HG03108 (cell line): Measurements from ENCODE around the gene TTC21B.
"Not testable (repeated sequence)": the region's sequence is repeated elsewhere in the genome, so short reads cannot be mapped to it uniquely, and the experiment has no call there.

Experiments
- ATAC-seq: cut with Tn5 transposase; IDR thresholded peaks from one replicate; pipeline ENCODE4 v1.9.1; 2021; ENCODE audit warnings: moderate library complexity; ENCODE audit not compliant: unreplicated experiment

Gene TTC21B

DNA sequence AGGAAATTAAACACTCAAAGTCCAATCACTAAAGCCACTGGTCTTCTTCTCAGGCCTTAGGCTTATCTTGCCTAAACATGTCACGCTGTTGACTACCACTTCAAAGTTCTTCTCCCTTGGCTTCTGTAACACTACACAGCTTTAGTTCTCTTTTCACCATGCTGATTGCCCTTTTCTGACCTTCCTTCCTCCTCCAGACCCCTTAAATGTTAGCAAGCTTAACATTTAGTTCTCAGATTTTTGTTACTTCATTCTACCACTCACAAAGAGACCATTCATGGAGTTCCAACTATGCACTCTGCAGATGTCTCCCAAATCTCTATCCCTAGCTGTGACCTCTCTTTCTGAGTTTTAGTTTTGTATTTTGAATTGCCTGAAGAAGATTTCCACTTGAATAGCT lies 64.4 kb downstream of the TTC21B start:
- no peak for ATAC-seq

DNA sequence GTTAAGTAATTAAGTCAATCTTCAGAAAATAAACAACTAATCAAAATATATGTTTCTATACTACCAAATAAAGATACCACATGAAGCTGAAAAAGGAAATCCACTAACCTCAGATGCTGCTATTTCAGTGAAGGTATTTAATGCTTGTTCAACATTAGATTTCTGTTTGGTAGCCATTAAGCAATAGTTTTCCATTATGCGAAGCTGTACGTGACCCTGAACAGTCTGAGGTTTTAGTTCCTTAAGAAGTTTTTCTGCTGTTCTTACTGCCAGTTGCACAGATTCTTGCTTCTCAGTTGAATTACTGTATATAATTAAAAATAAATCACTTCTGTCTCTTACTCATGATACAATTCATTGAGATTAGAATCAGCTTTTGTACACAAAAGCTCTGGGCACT lies 65.4 kb downstream of the TTC21B start:
- ATAC-seq: no peak

DNA sequence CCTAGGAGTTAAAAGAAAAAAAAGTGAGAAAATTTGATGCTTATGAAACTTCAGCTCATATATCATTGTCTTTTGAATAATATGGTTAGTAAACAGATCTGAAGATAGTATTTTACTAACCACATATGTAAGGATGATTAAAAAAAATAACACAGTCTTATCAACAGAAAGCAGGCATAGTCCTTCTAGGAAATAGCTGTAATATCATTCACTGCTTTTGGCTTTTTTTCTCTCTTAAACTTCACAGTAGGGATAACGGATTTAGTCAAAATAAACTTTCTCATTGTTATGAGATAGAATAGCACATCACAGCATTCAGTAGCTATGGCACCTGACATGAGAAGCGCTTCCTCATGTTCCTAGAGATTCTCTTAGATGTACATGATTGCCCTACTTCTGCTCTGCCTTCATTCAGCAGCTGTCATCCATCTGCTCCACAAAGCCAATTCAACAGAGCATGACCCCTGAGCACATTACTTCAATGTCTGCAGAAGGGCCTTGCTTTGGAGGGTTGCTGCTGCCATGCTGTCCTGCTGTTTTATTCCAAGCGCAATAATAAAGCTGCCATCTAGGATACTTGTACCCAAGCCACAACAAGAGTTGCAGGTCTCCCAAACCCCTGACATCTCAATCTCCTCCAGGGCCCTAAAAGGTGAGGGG lies 67.0 kb downstream of the TTC21B start:
- ATAC-seq: no peak

DNA sequence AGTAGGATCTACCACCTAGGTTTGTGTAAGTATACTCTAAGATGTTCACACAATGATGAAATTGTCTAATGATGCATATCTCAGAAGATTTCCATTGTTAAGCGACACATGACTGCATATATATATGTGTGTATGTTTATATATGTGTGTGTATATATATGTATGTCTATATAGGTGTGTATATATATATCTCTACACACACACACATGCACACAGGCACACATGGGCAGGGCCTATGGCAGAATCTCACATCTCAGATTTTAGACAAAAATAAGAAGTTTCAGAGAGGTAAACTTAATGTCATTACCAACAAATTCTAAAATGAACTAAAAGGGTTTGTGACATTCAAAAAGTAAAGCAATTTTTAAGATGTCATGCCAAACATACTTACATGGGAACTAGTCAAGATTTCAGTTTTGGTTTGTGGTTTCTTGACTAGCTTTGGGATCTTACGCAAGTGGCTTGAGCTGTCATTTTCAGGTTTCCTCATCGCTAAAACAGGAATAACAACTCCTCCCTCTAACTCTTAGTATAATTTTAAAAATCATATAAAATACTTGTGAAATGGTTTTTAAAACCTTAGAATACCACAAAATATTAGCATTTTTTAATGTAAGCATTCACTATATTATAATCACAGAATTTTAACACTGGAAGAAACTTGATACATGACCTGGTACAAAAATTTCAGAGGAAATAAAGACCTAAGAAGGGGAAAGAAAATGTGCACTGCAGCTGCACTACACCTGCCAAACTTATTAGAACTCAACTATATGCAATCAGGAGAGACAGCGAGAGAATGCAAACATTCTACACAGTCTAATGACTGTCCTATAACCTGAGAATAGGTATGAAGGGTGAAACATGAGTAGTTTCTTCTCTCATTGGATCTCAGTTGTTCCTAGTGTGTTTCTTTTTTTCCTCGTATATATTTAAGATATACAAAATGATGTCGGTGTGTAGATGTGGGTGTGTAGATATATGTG lies 75.7 kb downstream of the TTC21B start:
- ATAC-seq: peak; percentile 46

DNA sequence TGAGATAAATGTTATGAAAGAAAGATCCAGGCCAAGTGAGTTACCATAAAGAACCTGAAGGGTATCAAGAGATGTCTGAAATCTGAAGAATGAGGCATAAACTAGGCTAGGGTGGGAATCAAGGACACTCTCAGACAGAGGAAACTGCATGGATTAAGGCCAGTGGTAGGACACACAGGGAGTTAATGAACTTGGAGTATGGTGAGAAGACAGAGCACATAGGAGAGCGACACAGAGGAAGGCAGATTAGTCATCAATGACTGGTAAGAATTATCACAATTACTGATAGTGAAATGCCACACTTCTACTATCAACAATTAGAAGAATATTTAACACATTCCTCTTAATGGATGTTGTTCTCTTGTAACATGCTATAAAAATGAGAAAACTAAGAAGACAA lies 76.9 kb downstream of the TTC21B start:
- ATAC-seq: no peak

DNA sequence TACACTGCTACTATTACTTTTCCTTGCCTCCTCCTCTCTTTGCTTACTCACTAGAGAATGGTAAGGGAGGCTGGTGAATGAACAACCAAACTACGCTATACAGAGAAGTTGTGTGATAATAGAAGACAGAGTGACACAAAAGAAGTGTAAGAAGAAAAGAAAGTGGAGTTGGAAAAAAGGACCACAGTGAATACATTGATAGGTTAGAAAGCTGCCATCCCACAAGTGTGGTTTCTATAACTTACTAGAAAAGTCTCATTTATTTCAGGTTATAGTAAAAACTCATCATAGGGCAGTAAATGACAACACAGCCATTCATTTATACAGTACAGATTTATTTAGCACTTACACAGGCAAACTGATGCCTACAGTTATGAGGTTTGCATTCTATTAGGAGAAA lies 77.3 kb downstream of the TTC21B start:
- no peak for ATAC-seq

DNA sequence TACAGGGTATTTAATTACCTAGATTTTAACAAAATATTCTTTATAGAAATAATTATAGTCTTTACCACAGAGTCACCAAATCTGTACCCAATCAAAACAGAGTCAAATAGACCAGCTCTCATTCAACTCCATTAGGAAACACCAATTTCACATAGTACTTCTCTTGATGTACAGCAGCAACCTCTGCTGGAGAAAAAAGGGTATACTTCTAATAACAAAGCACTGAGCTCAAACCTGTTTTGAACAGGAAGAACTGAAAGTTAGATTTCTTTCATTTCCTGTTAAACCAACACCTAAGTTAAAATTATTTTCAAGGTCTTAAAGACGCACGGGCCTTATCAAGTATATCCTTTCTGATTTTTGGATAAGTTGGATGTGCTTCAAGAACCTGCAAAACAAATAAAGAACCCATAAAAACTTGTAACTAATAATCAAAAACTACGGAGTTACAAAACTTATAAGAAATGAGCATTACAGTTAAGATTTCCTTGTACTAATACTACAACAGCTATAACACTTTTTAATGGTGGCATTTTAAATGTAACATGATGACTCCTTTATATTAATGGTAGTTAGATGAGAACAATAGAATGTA lies 79.0 kb downstream of the TTC21B start:
- peak; percentile 93 for ATAC-seq

DNA sequence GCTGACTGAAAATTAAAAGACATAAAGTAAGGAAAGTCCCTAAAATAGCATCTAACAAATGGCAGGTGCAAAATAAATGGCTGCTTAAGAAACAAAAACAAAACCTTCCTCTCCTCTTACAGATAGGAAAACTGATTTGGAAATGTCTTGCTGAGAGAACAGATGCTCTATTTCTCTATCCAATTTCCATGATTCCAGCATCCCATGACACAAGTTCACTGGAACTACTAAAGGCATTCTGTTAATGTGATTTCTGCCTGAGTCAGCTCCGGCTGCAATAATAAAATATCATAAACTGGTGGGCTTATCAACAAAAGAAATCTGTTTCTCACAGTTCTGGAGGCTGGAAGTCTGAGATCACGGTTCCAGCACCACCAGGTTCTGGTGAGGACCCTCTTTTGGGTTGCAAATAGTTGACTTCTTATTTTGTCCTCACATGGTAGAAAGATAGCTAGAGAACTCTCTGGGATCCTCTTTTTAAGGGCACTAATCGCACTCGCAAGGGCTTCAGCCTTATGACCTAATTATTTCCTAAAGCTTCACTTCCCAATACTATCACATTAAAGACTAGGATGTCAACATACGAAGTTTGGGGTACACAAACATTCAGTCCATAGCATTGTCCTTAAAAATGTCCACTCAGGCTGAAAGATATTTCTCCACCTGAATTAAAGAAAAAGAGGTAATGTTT lies 81.3 kb downstream of the TTC21B start:
- no peak for ATAC-seq

DNA sequence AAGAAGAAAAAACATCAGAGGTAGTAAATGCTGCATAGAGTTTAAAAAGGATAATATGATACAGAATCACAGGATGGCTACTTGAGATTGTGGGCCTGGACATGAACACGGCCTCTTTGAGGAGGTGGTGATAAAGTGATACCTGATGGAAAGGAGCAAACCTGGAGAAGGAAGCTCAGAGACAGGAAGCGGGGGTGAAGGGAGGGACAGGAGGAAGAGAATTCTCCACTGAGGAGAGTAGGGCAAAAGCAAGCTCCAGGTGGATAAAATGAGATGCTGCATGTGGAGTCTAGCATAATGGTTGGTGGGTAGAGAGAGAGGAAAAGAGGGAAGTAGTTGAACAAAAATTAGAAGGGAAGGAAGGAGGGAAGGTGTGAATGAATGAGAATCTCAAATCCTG lies 82.6 kb downstream of the TTC21B start:
- no peak for ATAC-seq

DNA sequence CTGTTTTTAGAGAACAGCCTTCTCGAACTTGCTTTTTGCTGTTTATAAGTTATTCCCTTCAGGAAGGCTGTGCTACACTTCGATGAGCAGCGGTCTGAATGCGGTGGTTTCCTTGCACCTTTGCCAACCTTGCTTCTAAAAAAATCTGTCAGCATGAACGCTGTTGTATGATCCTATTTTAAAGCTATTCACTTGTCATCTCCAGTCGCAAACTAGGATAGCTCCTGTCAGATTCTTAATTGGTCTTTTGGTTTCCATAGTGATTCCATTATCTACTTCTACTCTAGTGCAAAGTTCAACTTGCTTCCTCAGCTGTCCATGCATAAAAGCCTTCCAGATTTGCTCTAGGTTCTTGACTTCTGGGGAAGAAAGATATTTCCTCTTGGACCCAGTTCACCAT lies 83.2 kb downstream of the TTC21B start:
- no peak for ATAC-seq

DNA sequence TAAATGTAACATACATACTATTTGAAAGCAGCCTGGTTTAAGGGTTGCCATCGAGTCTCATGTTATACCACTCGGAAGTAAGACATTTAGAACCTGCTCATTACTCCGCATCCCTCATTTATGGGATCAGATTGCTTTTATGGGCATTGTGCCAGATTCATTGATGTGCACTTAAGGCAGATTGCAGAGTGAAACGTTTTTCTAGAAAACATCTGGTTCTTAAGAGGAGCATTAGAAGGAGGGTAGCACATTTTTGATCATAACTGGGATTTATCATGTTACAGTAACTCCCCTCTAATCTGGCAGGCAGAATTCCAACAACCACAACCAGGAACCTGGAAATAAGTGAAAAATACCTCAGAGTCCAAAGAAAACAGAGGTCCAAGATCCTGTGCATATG lies 85.4 kb downstream of the TTC21B start:
- ATAC-seq: no peak

DNA sequence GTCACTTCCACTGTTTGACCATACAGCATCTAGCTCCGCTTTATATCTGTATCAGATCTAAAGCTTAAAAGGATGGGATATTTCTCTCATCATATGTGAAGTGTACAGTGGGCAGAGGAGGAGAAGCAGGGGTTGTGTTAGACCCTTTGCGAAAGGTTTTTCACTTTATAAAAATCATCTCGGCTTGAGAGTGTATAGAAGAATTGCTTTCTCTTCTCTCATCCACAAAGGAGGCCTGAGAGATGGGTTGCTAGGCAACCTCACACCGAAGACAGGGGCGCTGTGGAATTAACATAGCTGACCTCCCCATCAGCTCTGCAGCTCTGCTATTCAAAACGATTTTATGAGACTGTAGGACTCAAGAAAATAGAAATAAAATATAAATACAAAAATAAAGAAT lies 89.3 kb downstream of the TTC21B start:
- ATAC-seq: no peak

DNA sequence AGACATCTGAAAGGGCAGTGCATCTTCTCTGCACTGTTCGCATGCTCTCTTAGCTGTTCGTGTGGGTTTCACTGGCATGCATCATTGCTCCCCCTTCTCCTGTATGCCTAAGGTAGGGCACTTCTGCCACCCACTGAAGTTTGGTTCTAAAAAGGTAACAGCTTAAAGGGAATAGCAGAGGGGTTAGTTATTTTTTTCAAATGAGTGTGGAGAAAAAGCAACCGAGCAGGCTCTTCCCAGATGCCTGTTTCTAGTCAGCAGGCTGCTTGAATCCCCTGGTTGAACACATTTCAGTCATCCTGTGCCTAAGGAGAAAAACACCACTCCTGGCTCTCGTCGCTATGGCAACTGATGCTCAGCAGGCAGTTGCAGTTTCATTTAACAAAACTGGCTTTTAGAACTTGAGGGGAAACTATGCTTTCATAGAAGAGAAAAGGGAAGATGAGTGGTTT lies 89.7 kb downstream of the TTC21B start:
- no peak for ATAC-seq

DNA sequence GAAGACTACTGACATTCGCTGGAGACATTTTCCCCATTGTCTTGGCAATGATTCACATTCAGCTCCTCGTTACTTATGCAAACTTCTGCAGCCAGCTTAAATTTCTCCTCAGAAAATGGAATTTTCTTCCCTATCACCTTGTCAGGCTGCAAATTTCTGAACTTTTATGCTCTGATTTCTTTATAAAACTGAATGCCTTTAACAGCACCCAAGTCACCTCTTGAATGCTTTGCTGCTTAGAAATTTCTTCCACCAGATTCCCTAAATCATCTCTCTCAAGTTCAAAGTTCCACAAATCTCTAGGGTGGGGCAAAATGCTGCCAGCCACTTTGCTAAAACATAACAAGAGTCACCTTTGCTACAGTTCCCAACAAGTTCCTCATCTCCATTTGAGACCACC lies 92.5 kb downstream of the TTC21B start:
- not testable (repeated sequence) for ATAC-seq

DNA sequence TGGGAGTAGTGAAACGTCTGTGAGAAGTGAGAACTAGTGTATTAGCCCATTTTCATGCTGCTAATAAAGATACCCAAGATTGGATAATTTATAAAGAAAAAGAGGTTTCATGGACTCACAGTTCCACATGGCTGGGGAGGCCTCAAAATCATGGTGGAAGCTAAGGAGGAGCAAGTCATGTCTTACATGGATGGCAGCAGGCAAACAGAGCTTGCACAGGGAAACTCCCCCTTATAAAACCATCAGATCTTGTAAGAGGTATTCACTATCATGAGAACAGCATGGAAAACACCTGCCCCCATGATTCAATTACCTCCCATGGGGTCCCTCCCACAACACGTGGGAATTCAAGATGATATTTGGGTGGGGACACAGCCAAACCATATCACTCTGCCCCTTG lies 93.9 kb downstream of the TTC21B start:
- not testable (repeated sequence) for ATAC-seq

DNA sequence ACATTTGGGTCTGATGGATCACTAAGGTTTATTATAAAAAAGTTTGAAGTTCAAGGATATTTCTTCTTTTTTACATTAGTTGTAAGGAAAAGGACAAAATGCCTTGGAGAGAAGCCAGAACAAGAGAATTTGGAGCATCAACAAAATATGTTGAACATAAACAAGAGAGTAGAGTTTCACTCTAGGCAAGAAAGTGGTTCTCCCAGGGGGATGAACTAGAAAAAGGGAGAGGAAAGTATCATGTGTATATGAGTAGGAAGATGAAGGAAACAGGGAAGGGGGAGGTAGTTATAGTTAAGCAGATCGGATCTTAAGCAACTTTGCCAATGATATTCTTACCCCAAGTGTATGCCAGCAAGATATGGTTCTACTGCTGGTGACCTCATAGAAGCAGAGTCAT lies 95.7 kb downstream of the TTC21B start:
- ATAC-seq: no peak

DNA sequence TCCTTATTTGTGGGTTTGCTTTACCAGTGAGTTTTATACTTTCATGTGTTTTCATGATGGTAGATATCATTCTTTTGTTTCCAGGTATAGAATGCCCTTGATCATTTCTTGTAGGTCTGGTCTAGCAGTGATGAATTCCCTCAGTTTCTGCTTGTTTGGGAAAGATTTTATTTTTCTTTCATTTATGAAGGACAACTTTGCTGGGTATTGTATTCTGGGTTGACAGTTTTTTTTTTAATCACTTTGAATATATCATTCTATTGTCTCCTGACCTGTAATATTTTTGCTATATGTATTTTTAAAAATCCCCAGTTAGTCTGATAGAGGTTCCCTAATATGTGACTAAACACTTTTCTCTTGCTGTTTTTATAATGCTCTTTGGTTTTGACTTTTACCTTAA lies 101.2 kb downstream of the TTC21B start:
- no peak for ATAC-seq

DNA sequence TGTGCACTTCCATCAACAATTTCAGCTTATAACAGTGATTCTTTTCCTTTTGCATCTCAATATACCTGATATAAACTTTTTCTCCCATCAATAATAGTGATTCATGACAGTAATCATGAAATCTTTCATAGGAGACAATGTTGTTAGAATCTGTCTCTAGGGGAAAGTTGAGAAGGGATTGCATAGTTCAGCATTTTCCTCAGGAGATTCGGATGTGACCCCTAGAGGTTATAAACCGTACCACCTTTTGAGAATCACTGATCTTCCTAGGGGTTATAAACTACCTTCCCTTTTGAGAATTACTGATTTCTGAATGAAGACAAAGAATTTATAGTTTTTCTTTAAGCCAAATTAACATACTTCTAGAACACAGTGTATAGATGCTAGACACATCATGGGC lies 106.6 kb downstream of the TTC21B start:
- no peak for ATAC-seq

DNA sequence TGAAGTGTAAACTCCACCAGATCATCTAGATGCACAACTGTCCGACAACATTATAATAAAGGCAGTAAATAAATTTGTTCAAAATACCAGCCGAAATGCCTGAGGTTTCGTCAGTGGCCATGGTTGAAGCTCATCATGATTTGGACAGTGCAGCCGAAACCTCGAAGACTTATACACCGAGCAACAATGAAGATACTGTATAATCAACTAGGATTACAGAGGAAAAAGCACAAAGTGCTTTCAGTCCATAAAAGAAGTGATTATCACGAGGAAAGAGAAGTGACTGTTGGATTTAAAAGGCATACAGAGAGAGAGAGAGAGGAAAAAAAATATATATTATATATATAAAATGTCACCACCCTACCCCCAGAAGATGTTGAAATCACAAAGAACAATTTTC lies 107.5 kb downstream of the TTC21B start:
- ATAC-seq: no peak

DNA sequence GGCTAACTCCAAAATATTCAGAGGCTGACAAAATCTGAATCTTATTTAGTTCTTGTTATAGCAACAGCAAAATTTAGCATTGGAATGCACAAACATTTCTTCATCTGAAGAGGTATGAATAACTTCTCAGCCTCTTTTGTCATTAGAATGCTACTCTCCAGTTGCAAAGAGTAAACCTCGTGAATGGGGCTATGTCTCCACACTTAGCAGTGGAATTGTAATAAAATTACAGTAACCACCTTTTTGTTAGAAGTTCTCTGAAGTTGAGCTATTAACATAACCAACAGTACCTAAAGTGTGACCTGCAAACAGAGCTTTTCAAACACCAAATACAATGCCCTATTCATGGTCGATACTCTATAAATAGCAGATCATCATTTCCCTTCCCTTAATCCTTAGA lies 109.4 kb downstream of the TTC21B start:
- no peak for ATAC-seq

DNA sequence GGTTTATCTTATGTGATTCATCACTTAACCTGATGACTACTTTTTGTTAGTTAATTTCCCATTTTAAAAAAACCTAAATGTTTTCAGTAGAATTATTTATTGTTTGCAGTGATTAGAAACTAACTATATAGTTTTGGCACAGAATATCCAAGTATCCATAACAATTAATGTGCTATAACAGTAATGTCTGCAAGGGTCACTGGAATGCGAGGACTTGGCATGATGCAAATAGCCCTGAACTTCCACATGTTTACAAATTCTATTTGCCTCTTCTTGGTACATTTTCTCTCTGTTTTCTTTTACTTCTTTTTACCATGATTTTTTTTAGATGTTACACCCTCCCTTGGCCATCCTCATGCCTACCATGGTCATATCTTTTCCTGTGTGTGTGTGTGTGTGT lies 110.2 kb downstream of the TTC21B start:
- no peak for ATAC-seq
